Stimulated activated CD8-positive, alpha-beta memory T cell treated with anti-CD3 and anti-CD28 coated beads, Interleukin-4, amount 100 ng/mL, for 4 hours (primary cell): Measurements from ENCODE around the gene EFNA5.

Experiments used
- DNase-seq, 2 donors: peaks; one replicate each; pipeline ENCODE4 v3.0.0-alpha.2; 2020; ENCODE audit warnings: low read depth in 2 of 2, low spot score in 1 of 2

The EFNA5 gene

GRCh38 chr5:107523029-107523680, 147.6 kb downstream of the EFNA5 start:
- DNase-seq = no peak

DNA sequence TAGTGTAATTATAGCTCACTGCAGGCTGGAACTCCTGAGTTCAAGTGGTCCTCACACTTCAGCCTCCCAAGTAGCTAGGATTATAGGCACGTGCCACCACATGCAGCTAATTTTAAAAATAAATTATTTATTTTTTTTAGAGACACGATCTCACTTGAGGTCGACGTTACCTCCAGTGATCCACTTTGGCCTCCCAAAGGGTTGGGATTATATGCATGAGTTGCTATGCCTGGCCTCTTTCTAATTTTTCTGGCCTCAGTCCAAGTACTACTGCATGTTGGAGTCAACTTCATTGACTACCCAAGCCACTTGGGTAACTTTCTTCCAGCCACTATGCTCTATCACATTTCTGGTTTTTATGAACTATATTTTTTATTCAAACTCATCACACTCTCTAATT, 148.3 kb downstream of the EFNA5 start:
- DNase-seq = no peak

- no peak for DNase-seq
Observed at GRCh38 chr5:107519900-107520354, 150.8 kb downstream of the EFNA5 start.

DNA sequence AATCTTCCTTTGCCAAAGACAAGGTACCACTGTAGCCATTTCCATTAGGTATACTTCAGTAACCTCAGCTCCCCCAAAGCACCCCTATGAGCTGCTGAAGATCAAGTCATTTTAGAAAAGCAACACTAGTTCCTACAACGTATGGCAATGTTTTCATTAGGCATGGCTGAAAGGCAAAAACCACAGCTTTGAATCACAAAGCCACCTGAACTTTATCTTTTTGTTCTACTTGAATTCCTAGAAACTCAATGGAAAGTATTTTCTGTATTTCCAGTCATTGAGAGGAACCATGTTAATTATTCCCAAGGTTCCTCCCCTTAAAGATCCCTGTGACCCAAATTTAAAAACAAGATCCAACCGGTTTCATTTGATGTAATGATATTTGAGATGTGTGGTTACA, 152.1 kb downstream of the EFNA5 start:
- no peak for DNase-seq

DNA sequence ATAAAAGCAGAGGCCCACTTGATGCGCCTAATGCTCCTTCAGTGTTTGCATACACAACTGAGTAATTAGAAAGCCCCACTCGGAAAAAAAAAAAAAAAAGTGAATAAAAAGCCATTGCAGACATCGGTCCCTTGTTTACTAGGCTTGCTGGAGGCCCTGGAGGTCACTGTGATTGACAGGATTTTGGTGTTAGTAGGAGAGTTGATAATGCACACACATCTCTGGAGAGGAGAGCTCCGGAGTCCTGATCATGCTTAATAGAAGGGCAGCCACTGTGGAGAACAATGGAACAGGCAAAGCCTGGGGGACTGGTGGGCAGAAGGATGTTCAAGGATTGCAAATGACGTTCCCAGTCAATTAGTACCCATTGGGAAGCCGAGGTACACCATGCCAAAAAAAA, 152.5 kb downstream of the EFNA5 start:
- DNase-seq = no peak

- no peak for DNase-seq
Observed at GRCh38 chr5:107517185-107518033, 153.3 kb downstream of the EFNA5 start.

DNA sequence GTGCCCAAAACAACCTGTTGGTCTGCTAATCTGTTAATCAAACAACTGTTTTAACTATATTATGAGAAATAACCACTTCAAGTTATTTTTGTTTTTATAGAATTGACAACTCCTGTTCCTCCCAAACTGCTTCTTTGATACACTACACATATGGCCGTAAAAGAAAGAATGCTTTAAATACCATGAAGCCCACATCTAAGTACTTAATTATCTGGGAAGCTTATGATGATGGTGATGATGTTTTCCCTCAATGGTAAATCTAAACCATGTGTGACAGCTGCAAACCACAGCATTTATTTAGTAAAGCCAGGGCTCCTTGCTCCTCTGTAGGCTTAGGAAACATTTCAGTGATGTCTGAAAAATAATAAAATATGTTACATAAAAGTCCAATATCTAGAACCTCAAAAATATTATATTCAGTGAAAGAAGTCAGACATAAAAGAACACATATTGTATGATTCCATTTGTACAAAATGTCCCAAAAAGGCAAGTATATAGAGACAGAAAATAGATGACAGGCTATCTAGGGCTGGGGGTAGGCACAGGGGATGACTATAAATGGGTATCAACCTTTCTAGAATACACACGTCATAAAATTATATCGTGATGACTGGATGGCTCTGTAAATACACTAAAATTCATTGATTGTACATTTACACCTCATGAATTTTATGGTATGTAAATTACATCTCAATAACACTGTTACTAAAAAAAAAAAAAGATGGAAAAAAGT, 154.1 kb downstream of the EFNA5 start:
- no peak for DNase-seq

DNA sequence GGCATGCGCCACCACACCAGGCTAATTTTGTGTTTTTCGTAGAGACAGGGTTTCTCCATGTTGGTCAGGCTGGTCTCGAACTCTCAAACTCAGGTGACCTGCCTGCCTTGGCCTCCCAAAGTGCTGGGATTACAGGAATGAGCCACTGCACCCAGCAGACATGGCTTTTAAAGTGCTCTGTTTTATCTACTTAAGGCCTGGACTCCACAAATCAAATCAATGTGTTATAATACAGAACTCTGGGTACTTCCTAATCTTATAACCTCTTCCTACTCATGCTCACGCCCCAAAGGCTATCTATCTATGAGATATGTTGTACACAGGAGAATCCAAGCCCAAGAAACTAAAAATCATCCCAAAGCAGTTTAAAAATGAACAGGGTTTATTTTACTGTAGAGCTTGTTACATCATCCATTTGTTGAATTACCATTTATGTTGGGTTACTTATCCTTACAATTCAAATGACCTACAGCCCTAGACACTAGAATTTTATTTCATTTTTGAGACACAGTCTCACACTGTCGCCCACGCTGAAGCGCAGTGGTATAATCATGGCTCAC, 155.1 kb downstream of the EFNA5 start:
- DNase-seq = no peak

DNA sequence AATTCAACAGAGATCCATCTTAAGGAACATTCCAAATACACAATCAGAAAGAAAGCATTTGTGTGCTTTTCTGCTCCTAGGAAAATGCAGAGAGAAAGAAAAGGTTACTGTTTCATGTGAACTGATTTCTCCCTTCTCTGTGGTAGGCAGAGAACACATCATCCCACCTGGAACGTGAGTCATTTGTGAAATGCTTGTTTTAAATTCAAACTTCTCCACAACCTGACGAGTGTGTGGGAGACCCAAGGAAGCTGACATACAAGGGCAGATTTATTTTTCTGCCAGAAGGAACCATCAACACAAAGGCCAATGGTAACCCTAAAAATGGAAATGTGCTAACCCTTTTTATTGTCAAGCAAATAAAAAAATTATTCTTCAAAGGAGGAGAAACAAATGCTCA, 156.4 kb downstream of the EFNA5 start:
- DNase-seq = no peak

DNA sequence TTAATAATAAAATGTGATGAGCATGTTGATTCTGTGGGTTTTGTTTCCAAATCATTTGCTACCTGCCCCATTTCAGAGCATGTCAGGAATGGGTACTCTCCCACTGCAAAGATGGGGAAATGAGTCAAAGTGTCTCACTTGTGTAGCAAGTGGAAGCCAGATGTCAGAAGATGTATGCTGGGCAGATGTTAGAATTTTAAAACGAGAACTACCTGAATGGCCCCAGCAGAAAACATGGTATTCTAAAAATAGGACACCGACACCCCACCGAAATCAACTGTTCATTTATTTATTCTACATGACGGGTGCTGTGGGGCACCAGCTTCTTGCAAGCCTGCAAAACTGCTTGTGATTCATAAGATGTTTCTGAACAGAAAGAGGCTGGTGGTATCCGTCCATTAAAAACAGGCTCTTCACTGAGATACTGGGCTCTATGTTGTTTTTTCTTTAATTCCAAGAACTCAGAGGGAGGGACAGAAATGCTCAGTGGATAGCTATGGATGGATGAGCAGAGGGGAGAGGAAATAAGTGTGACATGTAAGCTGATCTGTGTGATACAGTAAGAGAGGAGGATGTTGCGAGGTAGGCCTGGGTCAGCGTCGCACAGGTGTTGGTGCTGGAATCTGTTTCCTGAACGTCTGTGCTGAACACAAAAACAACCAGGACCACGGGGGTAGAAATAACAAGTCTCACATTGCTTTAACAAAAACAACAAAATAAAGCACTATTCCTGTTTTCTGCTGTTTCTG, 157.2 kb downstream of the EFNA5 start:
- DNase-seq = no peak

GRCh38 chr5:107512029-107512428, 158.7 kb downstream of the EFNA5 start:
- no peak for DNase-seq

DNA sequence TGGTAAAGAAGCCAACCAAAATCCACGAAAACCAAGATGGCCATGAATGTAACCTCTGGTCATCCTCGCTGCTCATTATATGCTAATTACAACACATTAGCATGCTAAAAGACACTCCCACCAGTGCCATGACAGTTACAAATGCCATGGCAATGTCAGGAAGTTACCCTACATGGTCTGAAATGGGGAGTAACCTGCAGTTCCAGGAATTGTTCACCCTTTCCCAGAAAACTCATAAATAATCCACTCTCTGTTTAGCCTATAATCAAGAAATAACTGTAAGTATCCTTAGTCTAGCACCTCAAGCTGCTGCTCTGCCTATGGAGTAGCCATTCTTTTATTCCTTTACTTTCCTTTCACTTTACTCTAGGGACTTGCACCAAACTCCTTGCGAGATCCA, 160.6 kb downstream of the EFNA5 start:
- no peak for DNase-seq

DNA sequence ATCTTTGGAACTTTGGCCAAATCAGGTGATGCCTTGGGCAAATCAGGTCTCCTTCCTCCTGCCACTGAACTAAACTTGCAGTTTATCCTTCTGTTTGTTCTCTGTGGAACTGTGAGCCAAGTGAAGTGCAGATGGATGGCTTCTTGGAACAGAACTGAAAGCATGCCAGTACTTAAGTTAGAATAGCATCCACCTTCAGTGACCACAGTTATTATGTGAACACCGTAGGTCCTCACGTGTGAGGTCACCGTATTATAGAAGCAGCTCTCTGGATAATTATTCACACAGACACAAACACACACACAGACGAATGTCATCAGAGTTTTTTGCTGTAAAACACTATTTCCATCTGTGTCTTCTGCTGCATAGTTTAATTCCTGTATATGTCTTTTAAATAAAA, 162.6 kb downstream of the EFNA5 start:
- no peak for DNase-seq

DNA sequence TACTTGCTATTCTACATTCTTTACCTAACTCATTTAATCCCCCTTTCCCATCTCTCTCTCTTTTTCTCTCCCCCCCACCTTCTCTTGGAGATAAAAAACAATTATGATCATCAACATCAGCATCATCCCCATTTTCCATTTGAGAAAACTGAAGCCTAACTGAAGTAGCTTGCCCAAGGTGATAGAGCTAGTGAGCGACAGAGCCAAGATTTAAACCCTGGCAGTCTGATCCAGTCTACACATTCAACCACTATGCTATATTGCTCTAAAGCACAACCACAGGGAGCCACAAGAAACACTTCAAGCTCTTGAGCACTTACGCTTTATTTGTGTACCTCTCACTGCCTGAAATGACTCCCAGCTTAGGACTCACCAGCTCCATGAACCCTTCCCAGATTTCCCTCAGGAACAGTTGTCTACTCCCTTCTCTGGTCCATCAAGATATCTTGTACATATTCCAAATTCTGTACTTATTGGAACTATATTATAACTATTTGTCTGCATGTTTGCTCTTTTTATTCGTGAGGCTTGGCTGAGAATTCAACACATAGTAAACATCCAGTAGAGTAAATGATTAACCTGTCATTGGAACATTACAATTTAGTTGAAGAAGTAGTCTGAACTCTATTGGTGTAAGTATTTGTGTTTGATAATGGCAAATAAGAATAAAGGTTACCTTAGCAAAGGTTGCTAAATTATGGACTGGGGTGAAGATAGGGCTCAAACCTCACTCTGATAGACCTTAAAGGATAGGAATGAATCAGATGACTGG, 164.8 kb downstream of the EFNA5 start:
- no peak for DNase-seq

DNA sequence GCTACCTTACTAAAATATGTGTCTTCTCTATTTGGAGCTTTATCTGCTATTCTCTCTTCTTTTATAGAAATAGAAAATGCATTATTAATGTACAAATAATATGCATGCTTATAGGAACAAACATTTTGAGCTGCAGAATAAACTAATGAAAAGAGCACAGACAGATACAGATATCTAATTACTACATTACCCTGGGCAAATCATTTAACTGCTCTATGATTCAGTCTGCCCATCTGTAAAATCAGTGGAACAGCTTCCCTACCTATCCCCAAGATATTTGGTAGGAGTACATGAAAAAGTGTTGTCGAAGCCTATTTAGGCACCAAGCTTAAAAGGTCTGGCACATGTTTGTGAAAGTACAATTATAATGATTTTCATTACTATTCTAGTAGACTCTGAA, 166.3 kb downstream of the EFNA5 start:
- no peak for DNase-seq

- no peak for DNase-seq
Observed at GRCh38 chr5:107502676-107503060, 168.1 kb downstream of the EFNA5 start.

DNA sequence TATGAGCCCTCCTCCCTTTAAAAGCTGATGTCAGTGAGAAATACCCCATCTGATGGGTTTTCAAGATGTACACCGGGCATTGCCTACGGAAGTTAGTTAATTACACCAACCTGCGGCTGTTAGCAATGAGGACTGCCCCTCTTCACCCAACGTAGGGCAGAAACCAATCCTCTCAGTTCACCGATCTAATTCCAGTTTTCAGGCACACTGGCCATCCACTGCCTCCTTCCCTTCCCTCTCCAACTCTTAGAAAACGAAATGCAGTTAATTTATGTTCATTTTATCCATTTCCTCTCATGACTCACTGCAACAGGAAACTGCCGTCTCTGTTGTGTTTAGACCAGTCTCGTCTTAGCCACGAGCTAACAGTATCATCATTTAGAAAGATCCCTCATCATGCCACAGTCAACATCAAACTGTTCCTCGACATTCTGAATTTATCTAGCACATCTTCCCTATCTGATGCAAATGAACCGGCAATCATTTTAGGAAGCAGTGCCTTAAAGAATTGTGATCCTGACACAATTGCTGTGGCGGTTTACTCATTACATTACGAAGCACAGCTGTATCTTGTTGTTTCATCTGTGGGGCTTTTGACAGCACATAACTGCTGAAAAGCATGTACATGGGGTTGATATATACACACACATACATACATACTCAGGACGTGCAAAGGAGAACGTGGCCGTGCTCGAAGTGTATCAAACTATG, 168.6 kb downstream of the EFNA5 start:
- no peak for DNase-seq

- no peak for DNase-seq
Observed at GRCh38 chr5:107500840-107501239, 169.9 kb downstream of the EFNA5 start.

GRCh38 chr5:107500347-107500746, 170.4 kb downstream of the EFNA5 start:
- DNase-seq = no peak

DNA sequence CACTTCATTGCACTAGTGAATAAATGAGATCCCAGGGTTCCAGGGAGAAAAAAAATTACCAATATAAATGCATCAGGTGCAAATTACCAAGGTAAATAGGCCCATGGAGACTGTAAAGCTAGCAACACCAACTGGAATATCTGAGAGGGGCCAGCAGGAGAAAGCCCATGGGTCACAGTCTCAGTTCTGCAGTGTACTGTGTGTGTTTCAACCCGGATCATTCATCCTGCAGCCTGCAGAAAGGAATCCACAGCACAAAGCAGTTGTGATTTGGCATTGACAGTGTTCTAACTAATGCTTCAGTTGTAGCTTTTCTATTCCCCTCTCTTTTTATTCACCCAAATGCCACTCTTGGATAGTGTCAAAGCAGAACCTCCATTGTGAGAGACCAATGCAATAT, 171.0 kb downstream of the EFNA5 start:
- no peak for DNase-seq
